Activated CD8-positive, alpha-beta memory T cell treated with anti-CD3 and anti-CD28 coated beads for 24 hours (primary cell): Measurements from ENCODE around the gene ATOH8.

Experiments used
- DNase-seq: peaks from one replicate; pipeline ENCODE4 v3.0.0-alpha.2; 2020

ATOH8 gene

GRCh38 chr2:85719609-85720240 lies 34.1 kb upstream of the ATOH8 start:
- DNase-seq, result no peak

GRCh38 chr2:85720533-85720932 lies 33.3 kb upstream of the ATOH8 start:
- DNase-seq, result no peak

GRCh38 chr2:85721641-85722040 lies 32.1 kb upstream of the ATOH8 start:
- no peak for DNase-seq

GRCh38 chr2:85722519-85722918 lies 31.3 kb upstream of the ATOH8 start:
- DNase-seq, result no peak

GRCh38 chr2:85723707-85724360 lies 30.0 kb upstream of the ATOH8 start:
- DNase-seq, result no peak

GRCh38 chr2:85724731-85725181 lies 29.0 kb upstream of the ATOH8 start:
- DNase-seq, result no peak

- DNase-seq, result no peak
Observed at GRCh38 chr2:85725451-85725850, 28.3 kb upstream of the ATOH8 start.

GRCh38 chr2:85727798-85728197 lies 26.0 kb upstream of the ATOH8 start:
- DNase-seq, result no peak

GRCh38 chr2:85728342-85728741 lies 25.4 kb upstream of the ATOH8 start:
- no peak for DNase-seq

- DNase-seq, result peak; percentile 91
Observed at GRCh38 chr2:85728883-85729824, 24.6 kb upstream of the ATOH8 start.

GRCh38 chr2:85729825-85730510 lies 23.8 kb upstream of the ATOH8 start:
- no peak for DNase-seq

- DNase-seq, result no peak
Observed at GRCh38 chr2:85730686-85731230, 23.0 kb upstream of the ATOH8 start.

- DNase-seq, result no peak
Observed at GRCh38 chr2:85731606-85732005, 22.2 kb upstream of the ATOH8 start.

GRCh38 chr2:85732467-85733120 lies 21.2 kb upstream of the ATOH8 start:
- no peak for DNase-seq

GRCh38 chr2:85733121-85733960 lies 20.4 kb upstream of the ATOH8 start:
- DNase-seq, result no peak

GRCh38 chr2:85734015-85734414 lies 19.8 kb upstream of the ATOH8 start:
- no peak for DNase-seq

- DNase-seq, result no peak
Observed at GRCh38 chr2:85734942-85735608, 18.7 kb upstream of the ATOH8 start.

- DNase-seq, result no peak
Observed at GRCh38 chr2:85735691-85736090, 18.1 kb upstream of the ATOH8 start.

- no peak for DNase-seq
Observed at GRCh38 chr2:85736456-85737355, 17.1 kb upstream of the ATOH8 start.

GRCh38 chr2:85737481-85737880 lies 16.3 kb upstream of the ATOH8 start:
- DNase-seq, result no peak
